ENCODE results near the gene CRB1.

Gene CRB1

DNA sequence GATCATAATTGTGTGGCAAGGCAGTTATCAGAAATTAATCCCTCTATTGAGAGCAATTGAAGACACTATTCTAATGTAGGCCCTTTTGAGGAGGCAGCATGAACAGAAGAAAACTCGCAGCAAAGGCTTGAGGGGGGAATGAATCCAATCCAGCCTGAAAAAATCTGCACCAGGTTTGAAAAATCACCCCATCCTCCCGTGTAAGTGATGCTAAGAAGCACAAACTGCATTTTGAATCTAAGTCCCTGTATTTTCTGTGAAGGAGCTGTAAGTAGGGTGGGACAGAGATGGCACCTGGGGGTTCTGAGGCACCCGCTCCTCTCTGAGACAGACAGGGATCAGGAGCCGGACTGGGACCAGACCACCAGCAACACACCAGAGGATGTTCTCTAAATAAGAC lies at the start of gene CRB1:
CRB1 (plus strand) TSS at position 241 of the 400 bp plus-strand sequence. CDS start 161 bp downstream, outside the sequence.
- no peak for DNase-seq

DNA sequence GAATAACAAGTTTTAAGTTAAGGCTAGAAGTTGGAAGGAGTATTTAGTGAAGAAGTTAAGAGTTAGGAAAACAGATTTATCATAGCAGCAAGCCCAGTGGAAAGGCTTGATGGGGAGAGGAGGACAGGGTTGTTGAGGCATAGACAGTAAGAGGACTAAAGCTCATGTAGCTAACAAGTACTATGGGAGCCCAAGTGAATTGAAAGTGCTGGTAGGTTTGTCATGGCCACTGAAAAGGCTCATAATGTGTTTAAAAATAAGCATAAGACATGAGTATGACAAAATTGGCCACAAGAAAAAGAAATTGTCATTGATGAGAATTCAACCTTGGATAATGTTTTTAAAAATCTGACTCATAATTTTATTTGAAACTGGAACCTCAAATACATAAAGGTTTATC lies 49.2 kb upstream of the CRB1 start:
- no peak for DNase-seq

DNA sequence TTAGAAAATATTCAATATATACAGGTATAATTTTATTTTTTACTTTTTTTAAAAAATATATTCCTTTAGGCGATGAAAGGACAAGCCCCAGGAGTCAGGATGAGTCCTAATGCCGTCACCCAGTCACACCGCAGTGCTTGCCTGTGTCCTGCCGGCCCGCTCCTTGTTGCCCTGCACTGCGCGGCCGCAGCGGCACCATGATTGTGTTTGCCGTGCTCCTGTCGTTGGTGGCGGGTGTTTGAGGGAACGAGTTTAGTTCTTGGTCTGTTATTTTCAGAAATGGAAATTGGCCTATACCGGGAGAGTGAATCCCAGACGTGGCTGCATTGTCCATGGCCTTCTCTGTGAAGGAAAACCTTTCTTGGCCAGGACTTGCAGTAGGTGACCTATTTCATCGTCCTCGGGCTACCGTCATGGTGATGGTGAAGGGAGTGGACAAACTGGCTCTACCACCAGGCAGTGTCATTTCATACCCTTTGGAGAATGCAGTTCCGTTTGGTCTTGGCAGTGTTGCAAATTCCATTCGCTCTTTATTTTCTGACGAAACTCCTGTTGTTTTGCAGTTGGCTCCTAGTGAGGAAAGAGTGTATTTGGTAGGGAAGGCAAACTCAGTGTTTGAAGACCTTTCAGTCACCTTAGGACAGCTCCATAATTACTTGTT lies 45.9 kb upstream of the CRB1 start:
- no peak for DNase-seq

DNA sequence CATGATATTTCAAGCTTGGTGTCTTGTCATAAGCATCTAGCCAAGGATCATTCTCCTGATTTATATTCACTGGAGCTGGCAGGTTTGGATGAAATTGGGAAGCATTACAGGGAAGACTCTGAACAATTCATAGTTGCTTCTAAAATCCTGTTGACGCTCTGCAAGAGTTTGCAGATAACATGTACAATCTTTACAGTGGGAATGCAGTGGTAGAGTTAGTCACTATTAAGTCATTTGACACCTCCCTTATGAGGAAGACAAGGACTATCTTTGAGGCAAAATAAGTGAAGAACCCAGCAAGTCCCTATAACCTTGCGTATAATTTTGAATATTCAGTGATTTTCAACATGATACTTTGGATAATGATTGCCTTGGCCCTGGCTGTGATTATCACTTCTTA lies 45.3 kb upstream of the CRB1 start:
- DNase-seq = no peak

DNA sequence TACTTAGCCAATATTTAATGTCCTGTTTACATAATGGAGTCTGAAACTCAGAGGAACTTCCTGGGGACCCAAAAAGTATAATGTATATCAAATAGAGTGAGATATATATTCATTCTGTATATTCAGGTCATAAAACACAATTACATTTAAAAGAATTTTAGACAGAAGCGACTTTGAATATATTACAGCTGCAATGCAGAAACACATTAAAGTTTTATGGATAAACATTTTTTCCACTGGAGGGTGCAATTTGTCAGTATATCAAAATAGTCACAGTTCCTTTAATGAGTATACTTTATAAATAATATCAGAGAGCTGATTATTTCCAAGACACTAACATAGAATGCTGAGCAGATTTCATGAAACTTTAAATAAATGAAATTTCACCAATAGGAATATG lies 43.9 kb upstream of the CRB1 start:
- DNase-seq = peak; percentile 12

DNA sequence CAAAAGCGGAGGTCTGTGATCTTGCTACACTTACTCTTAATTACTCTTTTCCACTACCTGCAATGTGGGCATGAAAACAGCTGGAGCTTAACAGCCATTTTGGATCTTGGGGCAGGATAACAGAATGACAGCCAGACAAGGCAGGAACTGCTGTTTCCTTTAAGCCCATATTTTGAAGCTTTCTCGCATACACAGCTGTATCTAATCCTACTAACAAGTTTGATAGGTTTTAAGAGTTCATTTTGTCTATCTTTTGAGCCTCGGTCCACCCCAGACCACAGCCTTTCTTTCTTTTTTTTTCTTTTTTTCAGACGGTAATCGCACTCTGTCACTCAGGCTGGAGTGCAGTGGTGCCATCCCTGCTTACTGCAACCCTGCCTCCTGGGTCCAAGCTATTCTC lies 42.4 kb upstream of the CRB1 start:
- no peak for DNase-seq

DNA sequence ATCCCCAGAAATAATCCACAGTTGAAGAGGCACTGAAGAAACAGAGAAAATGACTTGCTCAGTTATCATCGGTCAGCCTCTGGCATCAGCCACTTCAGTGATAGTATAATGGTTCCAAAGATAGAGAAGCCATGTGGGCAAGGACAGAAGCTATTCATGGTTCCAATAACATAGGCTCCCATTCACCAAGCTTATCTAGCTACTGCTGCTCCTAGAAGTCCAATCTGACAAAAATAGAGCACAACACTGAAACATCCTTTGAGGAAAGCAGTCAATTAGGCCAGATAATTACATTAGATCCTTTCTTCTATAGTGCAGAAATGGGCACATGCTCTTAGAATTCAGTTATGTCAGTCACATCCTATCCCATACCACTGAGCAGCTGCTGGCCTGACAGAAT lies 33.5 kb upstream of the CRB1 start:
- no peak for DNase-seq

DNA sequence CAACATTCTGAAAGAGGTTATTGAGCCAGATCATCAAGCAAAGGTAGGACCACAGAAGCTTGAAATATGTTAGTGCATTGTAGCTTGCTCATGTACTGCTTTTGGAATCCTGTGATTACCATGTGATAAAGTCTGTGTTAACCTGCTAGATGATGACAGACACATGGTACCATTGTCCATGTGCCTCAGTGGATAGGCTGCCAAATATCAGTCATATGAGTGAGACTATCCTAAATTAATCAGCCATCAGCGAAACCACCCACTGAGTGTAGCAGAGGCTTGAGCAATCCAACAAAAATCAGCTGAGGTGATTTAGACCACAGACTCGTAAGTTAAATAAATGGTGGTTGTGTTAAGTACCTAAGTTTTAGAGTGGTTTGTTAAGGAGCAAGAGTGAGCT lies 32.7 kb upstream of the CRB1 start:
- no peak for DNase-seq

DNA sequence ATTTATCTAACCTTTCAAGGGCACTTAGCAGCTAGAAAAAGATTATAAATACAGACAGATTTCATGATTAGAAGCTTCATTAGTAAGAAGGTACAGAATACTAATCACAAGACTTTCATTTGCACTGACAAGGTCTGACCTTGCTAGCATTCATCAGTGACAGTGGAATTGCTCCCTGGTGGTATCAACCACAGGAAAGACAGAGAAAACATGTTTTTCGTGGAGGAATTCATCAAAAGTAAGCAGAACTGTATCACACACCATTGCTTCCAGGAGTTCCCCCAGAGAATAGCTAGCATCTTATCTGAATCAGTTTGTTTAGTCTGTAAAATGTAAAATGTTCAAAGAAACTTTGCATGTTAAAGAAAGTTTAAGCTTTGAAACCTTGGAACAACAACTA lies 20.6 kb upstream of the CRB1 start:
- no peak for DNase-seq

DNA sequence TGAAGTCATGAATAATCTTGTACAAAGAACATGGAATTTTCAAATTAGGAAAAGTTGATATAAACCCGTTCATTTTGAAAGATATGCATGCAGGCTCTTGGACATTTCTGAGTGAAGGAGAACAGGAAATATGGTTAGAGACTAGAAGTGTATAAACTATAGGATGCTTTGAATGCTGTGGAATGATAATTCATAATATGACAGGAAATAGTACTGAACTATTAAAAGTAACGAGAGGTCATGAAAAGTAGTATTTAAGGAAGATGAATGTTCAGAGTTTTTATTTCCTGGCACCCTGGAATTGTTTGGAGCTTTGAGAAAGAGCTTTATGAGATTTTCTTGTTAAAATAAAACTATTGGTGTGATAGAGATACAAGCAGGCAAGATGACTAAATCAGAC lies 18.7 kb upstream of the CRB1 start:
- no peak for DNase-seq

DNA sequence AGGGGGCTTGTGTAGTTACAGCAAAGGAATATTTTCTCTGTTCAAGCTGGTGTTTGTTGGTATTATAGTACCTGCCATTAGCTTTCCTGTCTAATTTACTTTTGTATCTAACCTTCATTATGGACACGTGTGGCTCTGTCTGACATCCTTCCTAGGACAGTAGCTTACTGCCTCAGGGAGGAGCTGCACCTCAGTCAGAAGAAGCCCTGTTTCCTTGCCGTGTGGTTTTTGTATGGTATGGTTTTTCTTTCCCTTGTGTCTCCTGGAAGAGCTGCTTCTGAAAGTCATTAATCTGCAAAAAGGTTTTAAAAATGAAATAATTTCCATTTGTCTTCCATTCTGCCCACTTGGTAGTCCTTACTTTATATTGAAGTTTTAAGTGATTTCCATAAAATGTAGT lies 17.4 kb upstream of the CRB1 start:
- DNase-seq = no peak

DNA sequence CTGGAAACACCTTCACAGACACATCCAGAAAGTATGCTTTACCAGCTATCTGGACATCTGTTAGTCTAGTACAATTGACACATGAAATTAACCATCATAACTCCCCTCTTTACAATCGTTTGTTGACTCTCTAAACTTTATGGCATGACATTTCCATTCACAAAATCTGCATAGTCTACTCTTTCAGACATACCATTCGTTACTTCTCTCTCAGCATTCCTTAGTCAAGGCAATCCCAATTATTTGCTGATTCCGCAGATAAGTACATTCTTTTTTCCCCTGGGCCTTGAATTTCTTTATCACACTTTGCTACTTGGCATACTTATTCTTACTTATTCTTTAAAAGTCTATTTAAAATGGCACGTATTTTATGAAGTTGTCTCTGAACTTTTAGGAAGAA lies 15.1 kb upstream of the CRB1 start:
- DNase-seq = no peak

DNA sequence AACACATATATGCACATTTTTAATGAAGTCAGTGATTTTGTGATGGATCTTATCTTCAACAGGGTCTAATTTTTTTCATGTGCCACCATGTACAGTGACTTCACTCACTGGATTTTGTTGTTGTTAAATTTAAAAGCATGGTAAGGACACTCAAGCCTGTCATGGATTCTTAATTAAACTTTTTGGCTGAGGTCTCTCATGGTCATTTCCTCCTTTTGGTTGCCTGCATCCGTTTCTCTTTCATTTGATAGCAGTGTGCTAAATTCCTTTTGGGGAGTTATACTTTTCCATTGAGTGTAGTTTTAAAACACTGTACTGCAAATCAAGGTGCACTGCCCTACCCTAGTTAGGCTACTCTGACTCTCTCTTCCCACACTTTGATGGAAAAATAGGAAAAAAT lies 13.2 kb upstream of the CRB1 start:
- DNase-seq = no peak

DNA sequence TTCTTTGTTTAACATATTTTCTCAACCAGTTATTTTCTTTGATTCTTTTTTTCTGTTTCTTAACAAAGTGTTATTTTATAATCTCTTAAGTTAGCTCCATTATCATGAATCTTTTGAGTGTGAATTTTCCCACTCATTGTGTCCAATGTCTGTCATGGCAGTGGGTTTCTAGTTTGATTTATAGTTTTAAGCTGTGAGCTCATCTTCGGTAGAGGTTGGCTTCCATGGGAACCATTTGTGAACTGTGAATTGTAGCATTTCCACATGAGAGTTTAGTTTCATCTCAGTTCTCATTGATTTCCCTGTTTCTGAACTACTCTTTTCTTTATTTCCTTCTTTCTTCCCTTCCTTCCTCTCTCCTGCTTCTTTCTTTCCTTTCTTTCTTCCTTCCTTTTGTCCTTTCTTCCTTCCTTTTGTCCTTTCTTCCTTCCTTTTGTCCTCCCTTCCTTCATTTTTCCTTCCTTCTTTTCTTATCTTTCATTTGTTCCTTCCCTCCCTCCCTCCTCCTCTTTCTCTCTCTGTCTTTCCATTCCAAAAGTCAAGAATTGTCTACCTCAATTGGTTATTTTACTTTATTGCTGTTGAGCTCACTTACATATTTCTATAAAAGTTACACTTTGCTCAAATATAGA lies 3.0 kb upstream of the CRB1 start:
- no peak for DNase-seq

DNA sequence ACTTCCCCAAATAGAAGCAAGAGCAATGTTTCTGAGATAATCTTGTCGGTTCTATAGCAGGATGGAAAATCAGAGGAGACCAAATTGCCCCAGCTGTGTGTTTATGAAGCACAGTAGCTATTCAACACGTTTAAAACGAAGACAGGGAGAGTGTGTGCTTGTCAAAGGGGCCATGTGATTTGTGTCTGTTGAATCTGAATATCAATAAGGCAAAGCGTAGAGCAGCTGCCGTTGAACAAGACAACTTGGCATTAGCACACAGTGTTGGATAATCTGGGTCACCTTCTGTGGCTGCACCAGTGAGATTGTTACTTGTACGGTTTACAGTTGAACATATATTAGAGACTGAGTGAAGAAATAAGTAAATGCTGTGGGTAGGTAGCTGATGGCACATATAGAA lies 1.0 kb downstream of the CRB1 start:
- peak; percentile 29 for DNase-seq

DNA sequence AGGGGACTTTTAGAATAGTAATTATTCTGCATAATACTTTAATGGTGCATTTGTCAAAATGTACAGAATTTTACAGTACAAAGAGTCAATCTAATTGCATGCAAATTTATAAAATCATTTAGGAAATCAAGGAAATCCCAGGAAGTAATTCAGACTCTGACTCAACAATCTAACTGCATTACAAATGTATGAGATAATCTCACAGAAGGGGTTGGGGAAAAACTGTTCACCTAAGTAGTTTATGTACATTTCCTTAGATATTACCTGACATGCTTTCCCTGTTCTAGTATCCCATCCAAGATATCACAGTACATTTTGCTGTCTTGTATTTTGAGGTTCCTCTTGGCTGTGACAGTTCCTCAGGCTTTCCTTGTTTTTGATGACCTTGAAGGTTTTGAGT lies 4.7 kb downstream of the CRB1 start:
- DNase-seq = no peak

DNA sequence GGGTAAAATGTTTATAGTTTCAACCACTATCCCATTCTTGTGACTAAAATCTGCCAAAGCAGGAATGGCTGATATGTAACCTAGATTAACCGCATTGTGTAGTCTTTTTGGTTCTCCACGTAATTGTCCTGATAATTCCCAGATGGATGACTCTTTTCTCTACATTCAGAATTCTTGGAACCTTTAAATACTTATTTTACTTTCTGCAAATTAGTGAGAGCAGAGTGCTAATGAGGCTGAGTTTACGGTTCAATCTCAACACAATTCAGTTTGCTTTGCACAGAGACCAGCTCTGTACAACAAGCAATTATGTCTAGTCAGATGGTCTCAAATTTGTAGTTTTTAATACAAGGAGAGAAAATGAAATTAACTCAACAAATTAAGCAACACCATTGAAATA lies 9.1 kb downstream of the CRB1 start:
- DNase-seq = no peak

DNA sequence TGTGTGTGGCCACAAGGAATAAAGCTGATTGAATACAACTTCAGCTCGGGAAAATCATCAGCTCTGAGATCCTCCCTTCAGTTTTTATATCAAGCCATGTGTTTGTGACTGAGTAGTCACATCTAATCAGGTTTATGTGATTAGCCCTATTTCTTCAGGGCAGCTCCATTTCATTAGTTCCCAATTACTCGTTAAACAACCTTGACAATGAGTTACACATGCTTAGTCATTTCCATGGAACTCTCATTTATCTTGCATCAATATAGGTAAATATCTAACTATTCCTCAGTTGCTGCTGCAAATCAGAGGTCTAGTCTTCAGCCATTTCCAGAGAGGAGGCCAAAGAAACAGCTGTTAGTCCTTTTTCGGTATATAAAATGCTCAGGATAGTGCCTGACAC lies 16.3 kb downstream of the CRB1 start:
- DNase-seq = no peak

DNA sequence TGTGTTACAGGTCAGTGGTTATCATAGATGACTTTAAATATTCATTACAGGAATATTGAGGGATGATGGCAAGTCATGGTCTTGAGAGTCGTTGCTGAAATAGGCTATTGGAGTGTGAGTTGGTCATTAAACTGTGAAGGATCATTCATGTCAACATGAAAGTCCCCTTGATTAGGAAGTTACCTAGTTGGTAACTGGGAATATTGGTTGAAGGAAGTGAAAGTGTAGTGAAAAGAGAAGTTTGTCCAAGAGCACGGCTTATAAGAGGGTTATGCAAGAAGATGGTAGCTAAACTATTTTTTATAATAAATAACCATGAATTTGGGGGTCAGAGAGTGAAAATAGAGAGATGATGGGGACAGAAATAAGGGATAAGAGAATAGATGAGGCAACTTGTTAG lies 16.9 kb downstream of the CRB1 start:
- no peak for DNase-seq

DNA sequence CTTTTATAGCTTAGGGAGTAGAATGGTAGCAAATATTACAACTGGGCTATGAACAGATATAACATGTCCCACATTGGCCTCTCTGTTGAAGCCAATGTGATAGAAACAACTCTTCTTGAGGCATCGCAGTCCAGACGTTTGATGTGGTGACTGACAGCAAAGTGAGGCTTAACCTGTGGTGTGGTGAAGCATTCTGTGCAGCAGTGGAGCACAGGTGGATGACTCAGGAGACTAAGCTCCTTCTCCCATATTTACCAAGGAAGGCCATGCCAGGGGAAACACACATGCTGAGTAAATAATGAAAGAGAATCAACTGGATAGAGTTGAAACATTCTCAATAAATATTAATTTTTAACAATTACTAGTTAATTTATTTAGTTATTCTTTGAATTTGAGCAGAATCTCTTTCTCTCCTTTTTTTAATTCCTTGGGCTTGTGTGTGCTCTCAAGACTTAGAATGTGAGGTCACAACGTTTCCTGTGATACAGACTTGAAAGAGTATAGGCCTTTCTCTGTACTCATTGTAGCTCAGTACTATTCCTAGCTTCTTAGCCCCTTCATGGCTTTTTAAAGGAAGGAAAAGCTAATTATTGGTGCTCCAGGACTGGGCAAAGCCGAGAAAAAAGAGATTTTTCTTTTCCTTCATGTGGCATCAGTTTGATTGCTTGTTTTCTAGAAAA lies 17.6 kb downstream of the CRB1 start:
- no peak for DNase-seq

DNA sequence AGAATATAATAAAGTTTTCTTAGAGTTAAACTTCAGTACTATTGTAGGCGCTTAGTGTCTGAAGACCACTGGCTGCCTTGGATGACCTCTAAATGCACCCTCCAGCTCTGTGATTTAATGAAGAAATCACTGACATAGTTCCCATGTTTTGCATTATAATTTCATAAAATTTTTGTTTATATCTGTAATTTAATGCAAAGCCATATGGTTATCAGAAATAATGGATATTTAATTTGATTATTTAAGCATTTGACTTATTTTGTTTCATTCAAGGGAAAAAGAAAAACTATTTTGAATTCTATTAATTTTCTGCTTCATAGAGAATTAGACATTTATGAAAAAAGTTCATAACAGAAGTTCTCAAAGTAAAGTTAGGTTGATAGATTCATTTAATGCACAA lies 18.6 kb downstream of the CRB1 start:
- DNase-seq = no peak

DNA sequence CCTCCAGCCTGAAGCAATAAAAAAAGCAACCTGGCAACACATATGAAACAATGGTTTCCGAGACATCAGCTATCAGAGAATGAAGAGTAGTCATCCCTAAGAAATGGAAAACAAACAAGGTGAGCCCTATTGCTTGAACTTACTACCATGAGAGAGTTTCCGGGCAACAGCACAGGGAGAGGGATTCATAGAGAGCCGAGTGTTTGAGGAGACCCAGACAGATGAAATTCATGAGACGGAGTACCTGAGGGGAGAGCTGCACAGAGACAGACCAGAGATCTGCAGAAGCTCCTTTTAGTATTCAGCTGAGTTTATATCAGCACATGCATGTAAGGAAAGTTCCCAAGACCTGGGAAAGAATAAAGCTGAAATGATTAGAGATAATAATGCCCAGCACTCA lies 19.8 kb downstream of the CRB1 start:
- no peak for DNase-seq

DNA sequence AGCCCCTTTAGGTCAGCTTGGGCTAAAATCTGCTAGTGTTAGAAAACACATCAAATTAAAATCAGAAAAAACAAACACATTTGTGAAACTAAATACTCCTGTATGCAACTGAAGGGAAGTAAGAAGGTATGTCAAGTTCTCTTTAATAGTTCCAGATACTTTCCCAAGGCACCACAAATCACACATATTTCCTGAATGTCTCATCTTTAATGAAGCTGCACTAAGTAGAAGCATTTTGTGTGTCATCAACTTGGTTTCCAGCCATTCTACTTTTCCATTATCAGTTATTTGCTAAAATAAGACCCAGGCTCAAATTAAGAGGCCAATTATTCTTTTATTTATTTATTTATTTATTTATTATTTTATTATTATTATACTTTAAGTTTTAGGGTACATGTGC lies 34.7 kb downstream of the CRB1 start:
- DNase-seq = no peak

DNA sequence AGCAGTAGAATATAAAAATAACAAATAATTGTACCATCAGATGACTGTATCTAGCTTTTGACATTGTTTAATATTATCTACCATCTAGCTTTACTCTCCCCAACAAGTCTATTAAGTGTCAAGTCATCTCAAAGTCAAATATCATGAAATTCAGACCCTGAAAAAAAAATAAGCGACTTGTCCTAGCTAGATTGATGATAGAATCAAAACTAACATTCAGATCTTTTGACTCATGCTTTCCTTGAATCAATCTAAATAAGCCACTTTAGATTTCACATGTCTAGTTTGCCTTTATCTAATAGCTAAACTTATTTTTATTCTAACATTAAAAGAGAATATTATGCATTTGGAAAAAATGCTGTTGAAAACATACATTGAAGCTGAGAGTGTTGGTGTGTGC lies 35.4 kb downstream of the CRB1 start:
- DNase-seq = no peak

All from NCI-H1694 (cell line).